GM21526 (cell line): ENCODE measurements around the gene C1QTNF7.

Experiments used
- ATAC-seq: cut with Tn5 transposase; IDR thresholded peaks from one replicate; pipeline ENCODE4 v1.9.1; 2021; ENCODE audit warnings: moderate library complexity; ENCODE audit not compliant: unreplicated experiment, low FRiP score

The C1QTNF7 gene

DNA sequence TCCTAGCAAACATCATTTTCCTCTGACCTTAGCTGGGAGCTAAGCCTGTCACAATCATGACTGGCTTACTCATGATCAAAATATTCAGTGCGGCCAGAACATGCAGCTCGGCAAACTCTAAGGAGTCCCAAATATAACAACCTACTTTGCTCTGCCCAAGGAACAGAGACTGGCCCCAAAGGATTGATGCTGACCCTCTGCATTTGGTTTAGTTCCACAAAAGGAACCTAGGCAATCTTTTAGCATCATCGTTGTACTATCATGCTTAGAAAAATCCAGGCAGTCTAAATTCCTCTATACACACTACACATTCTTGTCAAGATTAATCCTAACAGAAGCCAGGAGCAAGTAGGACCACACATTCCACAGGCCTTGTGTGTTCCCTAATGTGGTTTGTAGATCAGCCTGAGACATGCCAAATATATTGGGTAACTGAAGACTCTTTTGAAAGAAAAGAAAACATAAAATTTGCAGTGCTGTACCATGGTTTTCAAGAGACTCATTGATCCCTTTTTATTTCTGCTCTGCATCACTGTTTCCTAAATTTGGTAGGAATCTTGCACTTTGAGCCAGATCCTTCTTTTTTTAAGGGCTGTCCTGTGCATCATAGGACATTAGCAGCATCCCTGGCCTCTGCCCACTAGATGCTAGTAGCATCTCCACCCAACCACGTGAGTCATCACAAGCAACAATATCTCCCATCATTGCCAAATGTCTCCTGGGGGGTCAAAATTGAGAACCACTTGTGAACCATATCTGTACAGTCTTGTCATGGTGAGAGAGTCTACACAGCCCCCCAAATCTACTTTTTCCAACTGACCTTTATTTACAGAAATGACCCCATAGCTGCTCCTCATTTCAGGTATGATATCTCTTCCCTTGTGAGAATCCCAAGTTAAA lies 24.3 kb downstream of the C1QTNF7 start:
- ATAC-seq, result no peak

DNA sequence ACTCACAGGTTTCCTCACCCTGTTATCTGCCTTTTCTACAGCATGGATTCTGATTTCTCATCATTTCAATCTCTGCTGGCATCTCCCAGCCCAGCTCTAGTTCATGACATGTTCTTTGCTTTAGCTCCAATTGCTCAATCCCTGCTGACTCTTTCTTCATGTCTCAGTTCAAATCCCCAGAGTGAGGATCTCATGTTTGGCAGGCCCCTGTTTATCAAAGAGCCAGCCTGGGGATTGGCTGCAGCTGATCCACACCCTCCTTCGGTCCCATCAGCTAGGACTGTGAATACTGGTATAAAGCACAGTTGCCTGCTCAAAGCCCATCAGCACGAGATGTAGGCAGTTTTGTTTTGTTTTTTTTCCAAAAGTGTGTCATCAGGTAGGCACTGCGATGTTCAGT lies 27.5 kb downstream of the C1QTNF7 start:
- ATAC-seq, result no peak

DNA sequence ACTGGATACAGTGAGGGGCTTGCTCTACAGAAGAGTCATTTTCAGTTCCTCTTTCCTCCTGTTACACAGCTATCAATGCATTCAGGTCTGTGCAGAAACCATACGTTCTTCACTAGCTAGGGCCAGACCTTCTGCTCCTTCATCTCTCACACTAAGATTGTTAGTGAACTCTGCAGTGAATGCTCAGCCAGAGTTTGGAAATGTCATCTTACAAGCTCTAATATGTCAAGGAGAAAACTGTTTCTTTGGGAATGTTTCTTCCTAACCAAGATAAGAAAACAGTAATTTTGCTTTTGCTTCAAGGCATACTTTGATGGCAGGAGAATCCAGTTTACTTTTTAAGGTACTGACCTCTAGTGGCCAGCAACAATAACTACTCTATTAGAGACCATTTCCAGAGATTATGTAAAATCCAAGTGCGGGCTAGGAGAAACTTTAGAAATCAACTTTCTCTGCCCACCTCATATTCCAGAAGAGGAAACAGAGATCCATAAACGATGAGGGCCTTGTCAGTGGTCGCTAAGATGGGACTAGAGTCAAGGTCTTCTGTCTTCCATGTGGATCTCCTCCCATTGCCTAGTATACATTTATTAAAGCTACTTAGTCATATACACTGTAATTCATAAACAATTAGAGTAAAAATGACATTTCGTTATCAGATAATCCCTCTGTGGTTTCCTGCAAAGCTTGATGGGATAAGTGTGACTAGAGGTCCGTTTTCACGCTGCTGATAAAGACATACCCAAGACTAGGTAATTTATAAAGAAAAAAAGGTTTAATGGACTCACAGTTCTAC lies 29.8 kb downstream of the C1QTNF7 start:
- ATAC-seq, result peak; percentile 98

DNA sequence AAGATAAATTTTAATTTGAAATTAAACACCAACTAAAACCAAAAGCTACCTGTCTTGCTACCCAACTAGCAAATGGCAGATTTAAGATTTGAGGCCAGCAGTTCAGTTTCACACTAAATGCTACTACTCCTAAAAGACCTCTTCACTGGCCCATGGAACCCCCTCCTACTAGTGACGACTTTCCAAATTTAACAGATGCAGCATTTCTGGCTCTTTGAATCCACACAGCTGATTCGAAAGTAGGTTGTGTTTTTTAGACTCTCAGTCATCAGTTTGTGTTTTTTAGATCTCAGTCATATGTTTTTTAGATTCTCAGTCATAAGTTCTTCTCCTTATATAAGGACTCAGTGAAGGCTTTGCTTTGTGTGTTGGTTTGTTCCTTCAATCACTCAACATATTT lies 30.8 kb downstream of the C1QTNF7 start:
- ATAC-seq, result no peak

DNA sequence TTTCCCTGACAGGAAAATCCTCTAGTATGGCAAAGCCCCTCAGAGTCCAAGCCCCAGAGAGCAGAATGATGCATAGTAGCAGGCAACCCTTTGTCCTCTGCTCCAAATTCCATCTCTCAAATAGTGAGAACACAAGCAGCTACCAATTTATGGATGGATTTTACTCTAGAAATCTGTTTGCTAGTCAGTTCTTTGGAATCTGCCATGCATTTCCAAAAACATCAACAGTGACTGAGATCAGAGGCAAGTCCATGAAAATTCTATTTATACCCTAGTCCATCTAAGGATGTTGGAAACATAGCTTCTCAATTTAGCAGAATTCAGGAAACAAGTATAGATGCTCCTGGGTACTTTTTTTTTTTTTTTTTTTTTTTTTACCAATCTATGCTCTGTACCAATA lies 31.9 kb downstream of the C1QTNF7 start:
- ATAC-seq, result no peak

DNA sequence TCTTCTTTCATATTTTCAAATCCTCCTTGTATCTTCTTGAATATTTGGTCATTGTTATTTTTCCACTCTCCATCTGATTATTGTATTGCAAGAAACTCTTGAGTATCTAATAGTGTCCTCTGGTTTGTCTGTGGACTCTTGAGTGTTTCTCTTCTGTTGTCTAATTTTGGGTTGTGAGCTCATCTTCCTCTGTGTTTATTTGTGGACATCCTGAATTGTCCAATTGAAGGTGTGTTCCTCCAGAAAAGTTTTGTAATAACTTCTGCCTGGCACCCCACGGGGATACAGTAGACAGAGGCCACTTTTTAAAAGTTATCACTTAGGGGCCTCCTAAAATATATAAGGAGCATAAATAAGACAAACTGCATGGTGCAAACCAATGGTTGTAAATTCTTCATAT lies 38.8 kb downstream of the C1QTNF7 start:
- ATAC-seq, result no peak

DNA sequence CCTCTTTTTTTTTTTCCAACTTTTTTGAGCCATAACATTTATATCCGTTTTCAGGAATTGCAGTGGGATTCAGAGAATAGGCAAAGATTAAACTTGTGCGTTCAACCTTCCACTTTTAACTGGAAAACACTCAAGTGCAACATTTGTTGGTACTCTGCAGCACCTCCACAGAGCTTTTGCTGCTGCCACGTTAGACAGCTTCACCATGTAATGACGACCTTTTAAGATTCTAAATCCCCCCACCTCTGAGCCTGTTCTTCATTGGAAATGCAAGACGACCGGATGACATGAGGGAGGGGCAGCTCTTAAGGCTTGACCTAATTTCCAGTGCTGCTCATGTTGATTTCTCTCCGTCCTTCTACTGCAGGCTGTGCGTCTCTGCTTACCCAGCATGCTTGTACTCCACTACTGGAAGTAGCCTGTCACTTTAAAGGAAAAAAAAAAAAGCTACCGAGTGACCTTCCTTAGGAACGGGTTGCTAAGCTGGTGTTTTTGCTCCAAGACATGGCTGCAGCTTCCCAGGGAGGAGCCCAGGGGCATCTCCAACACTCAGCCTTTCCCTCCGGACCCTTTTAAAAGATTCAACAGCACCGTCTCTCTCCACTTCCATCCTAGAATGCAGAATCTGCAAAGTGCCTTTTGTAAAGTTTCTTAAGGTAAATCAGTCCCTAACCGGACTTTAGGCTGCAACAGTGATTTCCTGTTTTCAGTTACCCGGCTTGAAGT lies 41.7 kb downstream of the C1QTNF7 start, which contains the start of gene CC2D2A:
TSS of gene CC2D2A (plus strand) at position 481 of the 726 bp plus-strand sequence. CDS start 6,051 bp downstream, outside the sequence.
- no peak for ATAC-seq

DNA sequence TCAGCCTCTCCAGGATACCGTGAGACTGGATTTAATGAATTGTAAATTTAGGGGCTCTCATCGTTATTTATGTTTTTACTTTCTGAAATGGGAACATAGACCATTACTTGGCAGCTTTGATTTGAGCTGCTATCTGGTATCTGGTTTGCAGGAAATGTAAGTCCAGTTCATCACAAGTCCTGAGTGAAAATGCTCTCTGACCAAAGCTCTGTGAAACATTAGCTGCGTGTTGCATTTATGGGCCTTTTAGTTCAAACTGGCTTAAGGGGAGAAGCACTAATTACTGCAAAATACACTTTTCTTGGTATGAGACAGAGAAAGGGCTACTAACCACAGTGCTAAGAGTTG lies 42.3 kb downstream of the C1QTNF7 start:
- ATAC-seq, result no peak

DNA sequence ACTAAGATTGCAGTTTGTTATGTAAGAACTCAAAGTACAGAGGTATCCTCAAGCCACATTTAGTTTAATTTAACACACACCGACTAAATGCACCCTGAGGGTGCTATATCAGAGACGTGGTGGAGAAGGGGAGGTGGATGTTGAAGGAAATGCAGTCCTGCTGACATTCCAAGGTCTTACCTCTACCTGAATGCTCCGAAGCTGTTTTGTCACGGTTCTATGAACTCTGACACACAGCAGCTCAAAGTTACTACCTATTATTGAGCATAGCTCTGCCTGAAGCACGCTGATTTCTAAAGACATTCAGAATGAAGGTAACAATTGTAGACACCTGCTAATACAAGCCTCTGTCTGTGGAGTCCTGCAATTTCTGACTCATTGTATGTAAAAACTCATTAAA lies 48.6 kb downstream of the C1QTNF7 start:
- no peak for ATAC-seq

DNA sequence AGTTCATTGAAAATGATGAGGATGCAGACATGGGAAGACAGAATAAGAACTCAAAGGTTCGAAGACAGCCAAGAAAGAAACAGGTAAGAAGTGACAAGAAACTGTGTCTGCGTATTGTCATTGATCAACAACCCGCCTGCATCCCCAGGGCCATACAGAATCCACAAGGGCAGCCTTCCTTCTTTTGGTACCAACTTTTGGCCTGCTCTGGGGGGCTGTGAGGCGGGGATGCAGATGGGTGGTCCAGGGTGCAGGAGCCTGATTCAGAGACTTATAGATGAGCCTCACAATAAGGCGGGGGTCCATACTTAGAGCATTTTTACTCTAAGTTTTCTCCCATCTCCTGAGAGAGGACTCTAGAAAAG lies 50.9 kb downstream of the C1QTNF7 start:
- no peak for ATAC-seq

DNA sequence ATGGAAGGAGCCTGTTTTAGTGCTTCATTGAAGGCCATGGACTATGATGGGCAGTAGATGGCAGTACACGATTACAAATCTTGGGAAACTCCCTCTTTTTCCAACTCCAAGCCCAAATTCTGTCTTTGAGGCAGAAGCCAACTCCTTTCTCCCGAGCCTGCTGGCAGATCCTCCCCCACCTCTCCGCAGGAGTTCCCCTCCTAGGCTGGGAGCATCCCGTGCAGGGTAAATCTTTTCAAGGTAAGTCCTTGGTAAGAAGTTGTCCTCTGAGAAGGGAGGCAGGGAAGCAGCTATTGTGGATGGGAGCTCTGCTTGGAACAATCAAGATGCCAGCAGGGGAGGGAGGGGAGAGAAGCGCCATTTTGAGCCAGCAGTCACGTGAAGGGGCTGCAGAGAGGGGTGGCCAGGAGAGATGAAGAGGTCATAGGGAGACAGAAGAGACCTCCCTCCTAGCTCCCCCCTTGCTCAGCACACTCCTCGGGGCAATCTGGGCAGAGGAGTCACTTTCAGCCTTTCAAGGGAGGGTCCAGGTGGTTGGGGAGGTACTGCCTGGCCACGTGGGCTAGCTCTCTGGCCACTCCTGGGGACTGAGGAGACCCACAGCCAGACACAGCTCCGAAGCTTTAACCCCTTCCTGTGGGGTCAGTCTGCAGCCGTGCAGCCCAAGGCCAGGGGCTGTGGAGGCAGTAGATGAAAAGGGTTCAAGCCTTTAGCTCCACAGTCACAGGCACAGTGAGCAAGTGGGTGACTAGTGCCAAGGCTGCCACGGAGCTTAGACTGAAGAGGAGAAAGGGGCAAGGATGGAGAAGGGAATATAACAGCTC lies 51.5 kb downstream of the C1QTNF7 start:
- no peak for ATAC-seq

DNA sequence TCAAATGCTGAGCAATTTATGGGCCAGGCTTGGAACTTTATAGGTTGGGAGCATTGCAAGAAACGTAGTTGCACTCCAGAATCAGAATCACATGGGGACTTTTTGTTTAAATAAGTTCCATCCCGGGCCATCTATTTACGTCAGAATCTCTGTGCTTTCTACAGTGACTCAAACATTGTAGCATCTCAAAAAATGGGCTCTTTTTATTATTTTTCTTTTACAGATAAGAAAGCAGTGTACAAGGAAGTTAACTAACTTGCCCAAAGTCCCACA lies 52.0 kb downstream of the C1QTNF7 start:
- no peak for ATAC-seq

DNA sequence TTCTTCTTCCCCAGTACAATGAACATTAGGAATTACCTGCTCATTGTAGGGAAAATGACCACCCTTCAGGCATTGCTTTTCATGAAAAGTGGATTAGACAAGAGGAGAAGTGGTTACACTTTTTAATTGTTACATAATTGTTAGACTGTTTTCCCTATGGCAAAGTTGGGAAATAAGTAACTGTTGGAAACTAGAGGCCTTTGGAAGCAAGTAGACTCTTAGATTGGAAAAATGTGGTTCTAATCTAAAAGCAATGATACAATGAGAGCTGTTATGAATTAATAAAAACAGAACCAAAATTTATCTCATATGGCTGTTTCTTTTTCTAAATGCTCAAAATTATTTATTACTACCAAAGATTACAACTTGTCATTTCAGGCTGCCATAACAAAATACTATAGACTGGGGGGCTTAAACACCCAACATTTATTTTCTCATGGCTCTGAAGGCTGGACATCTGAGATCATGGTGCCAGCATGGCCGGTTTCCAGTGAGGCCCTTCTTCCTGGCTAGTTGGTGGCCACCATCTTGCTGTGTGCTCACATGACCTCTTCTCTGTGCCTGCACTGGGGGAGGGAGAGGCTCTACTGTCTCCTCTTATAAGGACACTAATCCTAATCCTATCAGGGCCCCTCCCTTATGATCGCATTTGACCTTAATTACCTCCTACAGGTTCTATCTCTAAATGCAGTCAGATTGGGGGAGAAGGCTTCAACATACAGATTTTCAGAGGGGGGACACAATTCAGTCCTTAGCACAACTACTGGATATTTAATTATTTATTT lies 54.3 kb downstream of the C1QTNF7 start:
- no peak for ATAC-seq

DNA sequence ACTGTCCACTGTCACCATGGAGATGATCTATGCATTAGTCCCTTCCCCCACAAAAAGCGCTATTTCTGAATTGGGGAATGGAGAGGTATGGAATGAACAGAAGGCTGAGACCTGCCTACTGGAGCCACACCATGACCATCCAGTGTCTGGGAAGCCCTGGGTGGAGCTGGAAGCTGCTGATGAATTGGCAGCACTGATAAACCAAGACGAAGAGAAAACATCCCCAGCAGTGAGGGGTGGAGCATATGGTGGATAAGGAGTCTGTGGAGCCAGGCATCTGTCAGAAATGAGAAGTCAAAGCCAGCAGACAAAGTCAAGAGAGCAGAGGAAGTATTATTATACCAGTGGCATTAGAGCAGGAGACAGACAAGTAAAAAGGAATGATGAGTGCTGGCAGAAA lies 55.0 kb downstream of the C1QTNF7 start:
- no peak for ATAC-seq

DNA sequence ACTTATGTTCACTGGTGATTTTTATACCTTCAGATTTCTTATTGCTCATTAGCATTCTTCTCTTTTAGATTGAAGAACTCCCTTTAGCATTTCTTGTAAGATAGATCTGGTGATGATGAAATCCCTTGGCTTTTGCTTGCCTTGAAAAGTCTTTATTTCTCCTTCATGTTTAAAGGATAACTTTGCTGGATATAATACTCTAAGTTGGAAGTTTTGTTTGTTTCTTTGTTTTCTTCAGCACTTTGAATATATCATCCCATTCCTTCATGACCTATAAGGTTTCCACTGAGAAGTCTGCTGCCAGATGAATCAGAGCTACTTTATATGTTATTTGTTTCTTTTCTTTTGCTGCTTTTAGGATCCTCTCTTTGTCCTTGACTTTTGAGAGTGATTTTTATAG lies 60.3 kb downstream of the C1QTNF7 start:
- ATAC-seq, result no peak

DNA sequence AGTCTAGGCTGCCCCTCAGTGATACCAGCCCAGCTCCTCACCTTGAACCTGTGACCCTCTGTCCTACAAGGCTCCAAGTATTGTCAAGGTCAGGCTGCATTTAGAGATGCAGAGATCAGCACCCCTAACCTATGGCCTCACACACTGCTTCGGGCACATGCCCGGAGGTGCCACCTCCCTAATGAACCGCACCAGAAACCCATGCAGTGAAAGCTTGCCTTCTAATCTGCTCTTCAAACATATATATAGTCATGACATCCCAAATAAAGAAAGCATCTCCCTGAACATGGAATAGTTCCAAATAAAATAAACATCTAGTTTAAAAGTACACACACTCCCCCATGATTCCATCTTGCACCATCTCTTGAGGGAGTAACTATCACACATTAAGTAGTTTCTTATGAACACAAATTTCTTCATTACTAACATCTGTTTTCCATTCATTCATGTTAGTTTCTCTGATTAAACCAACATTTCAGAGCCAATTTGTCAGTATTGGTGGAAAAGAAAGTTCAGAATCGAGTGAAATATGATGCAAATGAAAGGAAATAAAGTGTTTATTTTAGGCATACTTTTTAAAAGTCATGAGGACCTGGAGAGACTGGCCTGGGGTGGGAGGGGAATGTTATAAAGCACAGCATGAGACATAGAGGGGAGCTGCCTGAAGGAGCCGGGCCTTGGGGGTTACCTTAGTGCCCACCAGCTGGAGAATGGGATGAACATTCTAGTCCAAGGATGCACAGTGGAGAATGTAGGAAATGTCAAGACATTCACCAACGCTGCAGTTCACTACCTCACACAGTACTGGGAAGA lies 61.0 kb downstream of the C1QTNF7 start:
- ATAC-seq, result no peak

DNA sequence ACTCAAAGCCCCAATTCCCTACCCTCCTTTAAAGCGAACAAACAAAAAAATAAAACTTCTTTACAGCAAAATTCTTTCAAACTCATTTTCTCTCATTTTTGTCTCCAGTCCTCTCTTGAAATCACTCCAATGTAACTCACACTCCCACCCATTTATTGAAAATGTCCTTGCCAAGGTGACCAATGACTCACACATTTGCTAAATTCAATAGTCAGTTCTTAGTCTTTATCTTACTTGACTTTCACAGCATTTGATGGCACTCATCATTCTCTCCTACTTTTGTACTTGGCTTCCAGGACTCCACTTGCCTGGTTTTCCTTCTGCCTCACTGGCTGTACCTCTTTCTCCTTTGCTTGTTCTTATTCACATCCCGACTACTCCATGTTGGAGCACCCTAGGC lies 61.7 kb downstream of the C1QTNF7 start:
- ATAC-seq, result no peak

DNA sequence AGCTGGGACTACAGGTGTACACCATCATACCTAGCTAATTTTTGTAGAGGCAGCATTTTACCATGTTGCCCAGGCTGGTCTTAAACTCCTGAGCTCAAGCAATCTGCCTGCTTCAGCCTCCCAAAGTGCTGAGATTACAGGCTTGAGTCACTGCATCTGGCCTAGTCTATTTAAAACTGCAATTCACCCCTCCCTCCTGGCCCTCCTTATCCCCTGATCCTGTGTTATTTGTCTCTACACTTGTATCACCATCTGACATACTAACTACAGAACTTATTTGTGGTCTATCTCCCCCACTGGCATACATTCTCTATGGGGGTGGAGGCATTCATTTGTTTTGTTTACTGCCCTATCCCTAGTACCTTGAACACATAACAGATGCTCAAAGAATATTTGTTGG lies 65.6 kb downstream of the C1QTNF7 start:
- ATAC-seq, result no peak

DNA sequence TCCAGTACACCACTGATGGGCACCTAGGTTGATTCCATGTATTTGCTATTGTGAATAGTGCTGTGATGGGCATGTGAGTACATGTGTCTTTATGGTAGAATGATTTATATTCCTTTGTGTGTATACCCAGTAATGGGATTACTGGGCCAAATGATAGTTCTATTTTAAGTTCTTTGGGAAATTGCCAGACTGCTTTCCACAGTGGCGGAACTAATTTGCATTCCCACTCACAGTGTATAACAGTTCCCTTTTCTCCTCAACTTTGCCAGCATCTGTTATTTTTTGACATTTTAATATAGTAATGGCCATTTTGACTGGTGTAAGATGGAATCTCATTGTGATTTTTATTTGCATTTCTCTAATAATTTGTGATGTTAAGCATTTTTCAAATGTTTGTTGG lies 67.8 kb downstream of the C1QTNF7 start:
- no peak for ATAC-seq
